Measurements from ENCODE around the gene ACTMAP.
A peak's percentile ranks its signal among the peaks of the same experiment; 100 is the strongest.
"Not testable (repeated sequence)": the region's sequence is repeated elsewhere in the genome, so short reads cannot be mapped to it uniquely, and the experiment has no call there.

The ACTMAP gene

GRCh38 chr19:40776364-40776763 lies 26.1 kb upstream of the ACTMAP start:
- no peak for DNase-seq (ENCODE audit: low spot score)

GRCh38 chr19:40775632-40776022 lies 25.4 kb upstream of the ACTMAP start:
- DNase-seq (ENCODE audit: low spot score), result no peak

DNA sequence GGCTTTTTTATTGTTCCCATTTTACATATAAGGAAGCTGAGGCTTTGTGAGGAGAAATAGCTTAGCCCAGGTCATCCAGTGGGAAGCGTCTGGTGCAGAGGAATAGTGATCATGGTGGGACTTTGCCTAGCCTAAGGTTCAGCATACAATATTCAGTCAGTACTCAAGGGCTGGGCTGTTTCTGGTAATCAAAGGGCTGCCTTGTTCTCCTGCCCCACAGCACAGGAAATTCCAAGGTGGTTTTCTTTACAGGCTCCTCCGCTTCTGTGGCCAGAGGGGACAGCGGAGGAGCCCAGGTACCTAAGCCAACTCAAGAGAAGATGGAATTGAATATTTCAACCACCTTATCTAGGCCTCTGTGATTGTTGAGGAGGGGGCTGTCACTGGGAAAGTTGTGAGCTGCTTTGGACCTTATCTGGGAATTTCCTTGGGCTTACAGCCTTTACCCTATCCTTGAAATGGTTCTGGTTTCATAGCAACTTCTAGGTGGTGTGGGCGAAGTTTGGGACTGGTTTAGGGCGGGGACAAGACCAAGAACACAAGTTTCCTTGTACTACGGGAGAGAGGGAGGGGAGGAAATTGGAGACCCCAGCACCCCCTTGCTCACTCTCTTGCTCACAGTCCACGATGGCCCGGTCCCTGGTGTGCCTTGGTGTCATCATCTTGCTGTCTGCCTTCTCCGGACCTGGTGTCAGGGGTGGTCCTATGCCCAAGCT lies 24.8 kb upstream of the ACTMAP start, which contains the start of gene MIA:
MIA (plus strand) TSS at position 606 of the 716 bp plus-strand sequence; CDS start at position 628, 22 bp downstream.
- DNase-seq (ENCODE audit: low spot score), result no peak

DNA sequence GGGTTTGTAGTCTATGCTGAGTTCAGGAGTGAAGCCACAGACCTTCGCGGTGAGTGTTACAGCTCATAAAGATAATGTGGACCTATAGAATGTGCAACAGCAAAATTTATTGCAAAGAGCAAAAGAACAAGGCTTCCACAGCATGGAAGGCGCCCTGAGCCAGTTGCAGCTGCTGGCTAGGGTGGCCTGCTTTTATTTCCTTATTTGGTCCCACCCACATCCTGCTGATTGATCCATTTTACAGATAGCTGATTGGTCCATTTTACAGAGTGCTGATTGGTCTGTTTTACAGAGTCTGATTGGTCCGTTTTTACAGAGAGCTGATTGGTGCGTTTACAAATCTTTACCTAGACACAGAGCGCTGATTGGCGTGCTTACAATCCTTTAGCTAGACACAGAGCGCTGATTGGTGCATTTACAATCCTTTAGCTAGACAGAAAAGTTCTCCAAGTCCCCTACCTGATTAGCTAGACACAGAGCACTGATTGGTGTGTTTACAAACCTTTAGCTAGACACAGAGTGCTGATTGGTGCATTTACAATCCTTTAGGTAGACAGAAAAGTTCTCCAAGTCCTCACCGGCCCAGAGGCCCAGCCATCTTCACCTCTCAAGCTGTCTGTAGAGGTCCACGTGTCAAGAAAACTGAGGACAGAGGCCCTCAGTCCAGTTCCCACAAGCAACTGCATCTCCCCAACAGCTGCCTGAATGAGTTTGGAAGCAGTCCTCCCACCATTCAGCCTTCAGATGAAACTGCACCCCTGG lies 21.0 kb upstream of the ACTMAP start:
- DNase-seq (ENCODE audit: low spot score), result not testable (repeated sequence)

- no peak for DNase-seq (ENCODE audit: low spot score)
Measured at GRCh38 chr19:40768869-40769268, 18.6 kb upstream of the ACTMAP start.

DNA sequence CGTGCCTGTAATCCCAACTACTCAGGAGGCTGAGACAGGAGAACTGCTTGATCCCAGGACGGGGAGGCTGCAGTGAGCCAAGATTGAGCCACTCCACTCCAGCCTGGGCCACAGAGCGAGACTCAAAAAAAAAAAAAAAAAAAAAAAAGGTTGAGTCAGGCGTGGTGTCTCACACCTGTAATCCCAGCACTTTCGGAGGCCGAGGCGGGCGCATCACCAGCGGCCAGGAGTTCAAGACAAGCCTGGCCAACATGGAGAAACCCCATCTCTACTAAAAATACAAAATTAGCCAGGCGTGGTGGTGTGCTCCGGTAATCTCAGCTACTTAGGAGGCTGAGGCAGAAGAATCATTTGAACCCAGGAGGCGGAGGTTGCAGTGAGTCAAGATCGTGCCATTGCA lies 16.1 kb upstream of the ACTMAP start:
- DNase-seq (ENCODE audit: low spot score), result not testable (repeated sequence)

- no peak for DNase-seq (ENCODE audit: low spot score)
Measured at GRCh38 chr19:40763963-40764362, 13.7 kb upstream of the ACTMAP start.

GRCh38 chr19:40763526-40763925 lies 13.2 kb upstream of the ACTMAP start:
- DNase-seq (ENCODE audit: low spot score), result no peak

DNA sequence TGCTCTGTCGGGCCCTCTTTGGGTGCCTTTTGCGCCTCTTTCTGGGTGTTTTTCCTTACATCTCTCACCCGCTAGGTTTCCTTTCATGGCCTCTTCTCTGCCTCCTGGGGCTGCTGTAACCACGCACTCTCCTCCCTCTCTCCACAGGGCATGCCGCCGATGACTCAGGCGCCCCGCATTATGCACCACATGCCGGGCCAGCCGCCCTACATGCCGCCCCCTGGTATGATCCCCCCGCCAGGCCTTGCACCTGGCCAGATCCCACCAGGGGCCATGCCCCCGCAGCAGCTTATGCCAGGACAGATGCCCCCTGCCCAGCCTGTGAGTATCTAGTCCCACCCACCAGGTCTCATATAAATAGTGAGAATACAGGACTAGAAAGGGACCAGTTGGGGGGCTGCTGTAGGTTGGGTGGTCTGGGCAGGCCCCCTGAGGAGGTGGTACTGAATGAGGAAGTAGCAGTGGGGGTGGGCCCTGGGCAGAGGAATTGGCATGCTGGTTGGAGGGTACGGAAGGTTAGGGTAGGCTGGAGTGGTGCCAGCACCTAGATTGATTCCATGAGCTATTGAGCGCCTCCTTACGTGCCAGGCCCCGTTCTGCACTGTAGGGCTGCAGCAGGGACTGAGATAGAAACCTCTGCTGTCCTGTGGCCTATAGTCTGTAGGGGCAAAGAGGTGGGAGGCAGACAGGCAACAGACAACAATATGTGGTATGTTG lies 12.6 kb upstream of the ACTMAP start:
- DNase-seq (ENCODE audit: low spot score), result no peak

- no peak for DNase-seq (ENCODE audit: low spot score)
Measured at GRCh38 chr19:40759352-40759751, 9.1 kb upstream of the ACTMAP start.

DNA sequence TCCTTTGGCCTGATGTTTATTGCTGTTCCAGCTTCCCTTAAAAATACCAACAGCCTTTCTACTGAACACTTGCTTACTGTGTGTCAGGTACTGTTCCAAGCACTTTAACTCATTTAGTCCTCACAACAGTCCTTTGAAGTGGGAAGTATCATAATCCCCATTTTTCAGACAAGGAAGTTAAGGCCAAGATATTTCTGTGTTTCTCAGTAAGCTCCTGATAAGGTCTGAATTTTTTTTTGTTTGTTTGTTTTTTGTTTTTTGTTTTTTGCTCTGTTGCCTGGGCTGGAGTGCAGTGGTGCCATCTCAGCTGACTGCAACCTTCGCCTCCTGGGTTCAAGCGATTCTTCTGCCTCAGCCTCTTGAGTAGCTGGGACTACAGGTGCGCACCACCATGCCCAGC lies 8.2 kb upstream of the ACTMAP start:
- no peak for DNase-seq (ENCODE audit: low spot score)

DNA sequence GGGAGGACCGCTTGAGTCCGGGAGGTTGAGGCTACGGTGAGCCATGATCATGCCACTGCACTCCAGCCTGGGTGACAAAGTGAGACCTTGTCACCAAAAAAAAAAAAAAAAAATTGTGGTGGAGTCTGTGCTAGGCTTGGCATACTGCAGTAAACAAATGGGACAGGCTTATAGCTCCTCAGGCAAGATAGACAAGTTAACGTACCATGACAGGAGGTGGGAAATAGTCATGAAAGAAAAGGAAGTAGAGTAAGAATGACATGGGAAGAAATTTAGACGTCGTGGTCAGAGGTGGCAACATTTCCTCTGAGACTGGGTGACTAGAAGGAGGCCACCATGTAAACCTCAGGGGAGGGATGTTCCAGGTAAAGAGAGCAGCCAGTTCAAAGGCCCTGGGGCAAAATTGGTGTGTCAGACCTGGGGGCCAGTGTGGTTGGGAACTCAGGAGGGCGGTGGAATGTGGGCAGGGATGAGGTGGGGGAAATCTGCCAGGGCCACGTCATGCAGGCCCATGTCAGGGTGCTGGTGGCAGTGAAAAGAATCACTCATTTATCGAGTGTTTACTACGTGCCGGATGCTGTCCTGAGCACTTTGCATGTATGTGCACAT lies 6.3 kb upstream of the ACTMAP start:
- DNase-seq (ENCODE audit: low spot score), result no peak

DNA sequence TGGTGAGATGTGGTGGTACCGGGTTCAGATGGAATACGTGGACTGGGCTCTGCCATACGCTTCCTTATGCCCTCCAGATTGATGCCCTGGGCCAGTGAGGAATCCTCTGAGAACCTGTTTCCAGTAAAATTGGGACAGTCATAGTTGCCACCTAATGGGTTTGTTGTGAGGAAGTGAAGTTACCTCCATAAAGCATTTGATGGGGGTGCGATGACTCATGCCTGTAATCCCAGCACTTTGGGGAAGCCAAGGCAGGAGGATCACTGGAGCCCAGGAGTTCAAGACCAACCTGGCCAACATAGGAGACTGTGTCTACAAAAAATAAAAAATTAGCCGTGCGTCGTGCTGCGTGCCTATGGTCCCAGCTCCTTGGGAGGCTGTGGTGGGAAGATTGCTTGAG lies 5.5 kb upstream of the ACTMAP start:
- no peak for DNase-seq (ENCODE audit: low spot score)

- no peak for DNase-seq (ENCODE audit: low spot score)
Measured at GRCh38 chr19:40755248-40755624, 5.0 kb upstream of the ACTMAP start.

DNA sequence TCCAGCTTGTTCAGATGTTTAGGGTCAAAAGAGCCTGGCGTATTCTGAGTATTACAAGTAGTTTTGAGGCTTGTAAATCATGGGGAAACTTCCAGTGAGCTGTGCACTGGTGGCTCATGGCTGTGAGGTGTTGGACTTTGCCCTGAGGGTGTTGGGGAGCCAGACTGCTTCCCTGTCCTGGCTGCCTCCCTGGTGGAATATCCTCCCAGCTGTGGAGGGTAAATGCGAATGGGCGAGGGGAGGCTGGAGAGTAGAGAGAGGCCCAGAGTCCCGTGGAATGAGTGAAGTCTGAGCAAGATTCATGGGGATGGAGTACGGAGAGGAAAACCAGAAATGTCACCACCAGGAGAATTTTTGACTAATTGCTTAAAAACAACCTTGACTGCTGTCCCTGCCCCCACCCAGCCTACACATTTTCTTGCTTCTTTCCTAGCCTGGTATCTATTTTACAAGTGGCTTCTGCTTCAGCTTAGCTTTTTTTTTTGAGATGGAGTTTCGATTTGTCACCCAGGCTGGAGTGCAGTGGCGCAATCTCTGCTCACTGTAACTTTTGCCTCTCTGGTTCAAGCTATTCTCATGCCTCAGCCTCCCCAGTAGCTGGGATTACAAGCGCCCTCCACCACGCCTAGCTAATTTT lies 4.5 kb upstream of the ACTMAP start:
- DNase-seq (ENCODE audit: low spot score), result no peak

GRCh38 chr19:40752257-40752781 lies 2.0 kb upstream of the ACTMAP start:
- DNase-seq (ENCODE audit: low spot score), result no peak

DNA sequence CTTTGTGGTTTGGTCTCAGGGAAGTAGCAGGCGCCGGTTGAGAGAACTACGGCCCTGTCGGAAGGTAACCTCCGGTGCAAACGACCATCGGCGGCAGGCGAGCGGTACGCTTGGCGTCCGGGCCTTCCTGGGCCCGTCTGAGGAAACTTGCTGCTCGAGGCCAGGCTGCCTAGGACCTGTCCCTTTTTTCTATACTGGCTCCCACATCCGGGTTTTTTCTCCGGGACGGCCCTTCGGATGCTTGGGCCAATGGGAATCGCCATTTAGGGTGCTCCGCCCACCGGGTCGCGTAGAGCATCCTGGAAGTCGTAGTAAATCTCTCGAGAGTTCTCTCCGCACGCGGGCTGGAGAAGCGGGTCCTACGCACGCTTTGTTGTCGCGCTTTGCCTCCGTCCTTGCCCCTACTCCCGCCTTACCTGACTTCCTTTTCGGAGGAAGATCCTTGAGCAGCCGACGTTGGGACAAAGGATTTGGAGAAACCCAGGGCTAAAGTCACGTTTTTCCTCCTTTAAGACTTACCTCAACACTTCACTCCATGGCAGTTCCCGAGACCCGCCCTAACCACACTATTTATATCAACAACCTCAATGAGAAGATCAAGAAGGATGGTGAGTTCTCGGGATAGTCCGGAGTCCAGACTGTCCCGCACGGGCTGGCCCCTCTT lies 729 bp upstream of the ACTMAP start, which contains the start of gene SNRPA:
SNRPA (plus strand) TSS at position 330 of the 664 bp plus-strand sequence; CDS start at position 536, 206 bp downstream.
- DNase-seq (ENCODE audit: low spot score), result peak; percentile 95

DNA sequence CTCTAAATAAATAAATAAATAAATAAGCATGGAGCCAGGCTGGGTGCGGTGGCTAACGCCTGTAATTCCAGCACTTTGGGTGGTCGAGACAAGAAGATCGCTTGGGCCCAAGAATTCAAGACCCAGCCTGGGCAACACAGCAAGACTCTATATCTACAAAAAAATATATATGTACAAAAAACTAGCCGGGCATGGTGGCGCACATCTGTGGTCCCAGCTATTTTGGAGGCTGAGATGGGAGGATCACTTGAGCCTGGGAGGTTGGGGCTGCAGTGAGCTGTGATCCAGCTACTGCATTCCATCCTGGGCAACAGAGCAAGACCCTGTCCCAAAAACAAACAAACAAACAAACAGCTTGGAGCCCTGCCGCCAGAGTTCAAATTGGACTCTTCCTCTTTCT lies 2.7 kb downstream of the ACTMAP start:
- no peak for DNase-seq (ENCODE audit: low spot score)

DNA sequence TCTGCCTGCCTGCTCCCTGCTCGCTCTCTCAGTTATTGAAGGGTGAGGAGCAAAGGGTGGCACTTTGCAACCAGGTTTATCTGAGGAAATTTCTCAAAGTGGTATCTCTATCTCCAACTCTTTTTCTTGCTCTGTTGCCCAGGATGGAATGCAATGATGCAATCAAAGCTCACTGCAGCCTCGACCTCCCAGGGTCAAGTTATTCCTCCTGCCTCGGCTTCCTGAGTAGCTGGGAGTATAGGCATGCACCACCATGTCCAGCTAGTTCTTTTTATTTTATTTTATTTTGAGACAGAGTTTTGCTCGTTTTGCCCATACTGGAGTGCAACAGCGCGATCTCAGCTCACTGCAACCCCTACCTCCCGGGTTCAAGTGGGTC lies 4.9 kb downstream of the ACTMAP start:
- no peak for DNase-seq (ENCODE audit: low spot score)

DNA sequence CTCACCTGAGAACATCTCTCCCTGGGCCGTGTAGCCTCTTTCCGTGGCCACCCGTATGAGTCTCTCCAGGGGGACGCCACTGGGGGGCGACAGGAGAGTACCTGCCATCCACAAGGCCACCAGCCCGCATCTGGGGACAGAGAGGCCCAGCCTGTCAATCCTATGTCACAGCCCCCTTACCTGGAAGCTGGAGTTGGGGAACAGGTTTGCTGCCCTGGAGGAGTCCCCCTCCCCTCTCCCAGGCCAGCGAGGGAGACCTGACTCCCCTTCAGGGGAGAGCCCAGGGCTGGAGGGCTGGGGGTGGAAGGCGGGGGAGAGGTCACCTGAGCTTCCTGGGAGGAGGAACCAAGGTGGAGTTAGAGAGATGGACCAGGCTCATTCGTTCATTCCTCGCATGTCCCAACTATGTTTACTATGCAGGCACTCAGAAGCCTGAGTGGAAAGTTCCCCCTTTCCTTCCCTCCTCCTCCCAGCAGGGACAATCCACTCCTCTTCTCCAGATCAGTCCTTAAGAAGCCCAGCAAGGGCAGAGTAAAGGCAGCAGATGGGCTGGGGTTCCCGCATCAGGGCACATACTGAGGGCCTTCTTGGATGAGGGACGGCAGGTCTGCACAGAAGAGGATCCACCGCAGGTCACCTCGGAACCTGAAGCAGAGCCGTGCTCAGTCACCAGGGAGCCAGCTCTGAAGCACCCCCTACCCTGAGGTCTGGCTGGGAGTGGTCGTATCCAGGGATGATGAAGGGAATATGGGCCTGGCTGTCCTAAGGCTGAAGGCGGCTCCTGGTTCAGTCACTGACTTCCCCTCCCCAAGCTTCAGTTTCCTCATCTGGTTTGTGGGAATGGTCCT lies 5.5 kb downstream of the ACTMAP start:
- DNase-seq (ENCODE audit: low spot score), result no peak
